HG02970 (cell line): ENCODE results near the gene ATG10.
"Not testable (repeated sequence)": the region's sequence is repeated elsewhere in the genome, so short reads cannot be mapped to it uniquely, and the experiment has no call there.

Experiments used
- ATAC-seq: cut with Tn5 transposase; IDR thresholded peaks from one replicate; pipeline ENCODE4 v1.9.1; 2021; ENCODE audit warnings: mild to moderate bottlenecking, moderate library complexity, moderate number of reproducible peaks; ENCODE audit not compliant: unreplicated experiment, low FRiP score

Gene ATG10

DNA sequence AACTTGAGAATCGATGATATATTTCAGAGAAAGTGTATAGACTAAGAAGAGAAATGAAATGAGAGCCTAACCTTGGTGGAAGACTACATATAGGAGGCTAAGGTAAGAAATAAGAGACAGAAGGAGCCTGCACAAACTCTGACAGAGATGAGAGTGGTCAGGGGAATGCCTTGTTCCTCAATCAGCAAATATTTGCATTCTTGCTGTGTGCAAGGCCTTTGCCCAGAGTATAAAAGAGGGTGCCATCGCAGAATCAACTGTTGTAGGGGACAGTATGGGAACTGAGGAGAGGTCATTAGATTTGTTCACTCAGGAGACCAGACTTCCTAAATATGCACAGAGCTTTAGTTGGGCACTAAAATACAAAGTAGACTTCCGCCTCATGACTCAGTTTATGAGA is 137.2 kb downstream of the ATG10 start:
- no peak for ATAC-seq

DNA sequence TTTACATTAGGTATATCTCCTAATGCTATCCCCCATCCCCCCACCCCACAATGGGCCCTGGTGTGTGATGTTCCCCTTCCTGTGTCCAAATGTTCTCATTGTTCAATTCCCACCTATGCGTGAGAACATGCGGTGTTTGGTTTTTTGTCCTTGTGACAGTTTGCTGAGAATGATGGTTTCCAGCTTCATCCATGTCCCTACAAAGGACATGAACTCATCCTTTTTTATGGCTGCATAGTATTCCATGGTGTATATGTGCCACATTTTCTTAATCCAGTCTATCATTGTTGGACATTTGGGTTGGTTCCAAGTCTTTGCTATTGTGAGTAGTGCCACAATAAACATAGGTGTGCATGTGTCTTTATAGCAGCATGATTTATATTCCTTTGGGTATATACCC is 138.1 kb downstream of the ATG10 start:
- not testable (repeated sequence) for ATAC-seq

DNA sequence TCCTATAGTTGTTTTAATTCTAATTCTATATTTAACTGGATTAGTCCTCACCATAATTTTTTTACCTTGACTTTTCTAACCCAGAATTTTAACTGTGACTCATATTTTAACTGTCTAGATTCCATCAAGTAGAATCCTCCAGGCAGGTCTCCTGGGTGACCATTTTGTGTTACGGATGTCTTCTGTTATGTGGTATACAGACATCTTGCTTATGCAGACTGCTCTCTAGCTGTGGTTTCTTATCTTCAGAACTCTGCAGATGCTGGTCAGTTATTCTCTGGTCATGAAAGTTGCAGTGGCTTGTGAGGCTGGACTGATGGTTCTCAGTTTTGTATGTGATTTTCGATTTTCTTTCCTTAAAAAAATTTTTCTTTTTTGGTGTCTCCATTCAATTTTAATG is 139.4 kb downstream of the ATG10 start:
- ATAC-seq, result no peak

GRCh38 chr5:82115858-82116257 is 144.0 kb downstream of the ATG10 start:
- no peak for ATAC-seq

- ATAC-seq, result no peak
Measured at GRCh38 chr5:82119889-82120288, 148.1 kb downstream of the ATG10 start.

DNA sequence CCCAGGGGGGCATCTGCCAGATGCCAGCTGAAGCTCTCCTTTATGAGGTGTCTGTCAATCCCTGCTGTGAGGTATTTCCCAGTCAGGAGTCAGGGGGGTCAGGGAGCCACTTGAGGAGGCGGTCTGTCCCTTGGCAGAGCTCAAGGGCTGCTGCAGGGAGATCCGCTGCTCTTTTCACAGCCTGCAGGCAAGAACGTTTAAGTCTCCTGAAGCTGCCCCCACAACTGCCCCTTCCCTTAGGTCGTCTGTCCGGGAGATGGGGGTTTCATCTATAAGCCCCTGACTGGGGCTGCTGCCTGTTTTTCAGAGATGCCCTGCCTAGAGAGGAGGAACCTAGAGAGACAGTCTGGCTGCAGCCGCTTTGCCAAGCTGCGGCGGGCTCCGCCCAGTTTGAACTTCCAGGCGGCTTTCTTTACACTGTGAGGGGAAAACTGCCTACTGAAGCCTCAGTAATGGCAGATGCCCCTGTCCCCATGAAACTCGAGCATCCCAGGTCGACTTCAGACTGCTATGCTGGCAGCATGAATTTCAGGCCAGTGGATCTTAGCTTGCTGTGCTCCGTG is 158.0 kb downstream of the ATG10 start:
- no peak for ATAC-seq

GRCh38 chr5:82130602-82131001 is 158.8 kb downstream of the ATG10 start:
- no peak for ATAC-seq

DNA sequence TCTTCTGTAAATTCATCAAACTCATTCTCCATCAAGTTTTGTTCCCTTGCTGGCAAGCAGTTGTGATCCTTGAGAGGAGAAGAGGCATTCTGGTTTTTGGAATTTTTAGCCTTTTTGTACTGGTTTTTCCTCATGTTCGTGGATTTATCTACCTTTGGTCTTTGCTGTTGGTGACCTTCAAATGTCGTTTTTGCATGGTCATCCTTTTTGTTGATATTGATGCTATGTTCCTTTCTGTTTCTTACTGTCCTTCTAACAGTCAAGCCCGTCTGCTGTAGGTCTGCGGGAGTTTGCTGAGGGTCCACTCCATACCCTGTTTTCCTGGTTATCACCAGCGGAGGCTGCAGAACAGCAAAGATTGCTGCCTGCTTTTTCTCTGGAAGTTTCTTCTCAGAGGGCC is 165.4 kb downstream of the ATG10 start:
- ATAC-seq, result no peak

DNA sequence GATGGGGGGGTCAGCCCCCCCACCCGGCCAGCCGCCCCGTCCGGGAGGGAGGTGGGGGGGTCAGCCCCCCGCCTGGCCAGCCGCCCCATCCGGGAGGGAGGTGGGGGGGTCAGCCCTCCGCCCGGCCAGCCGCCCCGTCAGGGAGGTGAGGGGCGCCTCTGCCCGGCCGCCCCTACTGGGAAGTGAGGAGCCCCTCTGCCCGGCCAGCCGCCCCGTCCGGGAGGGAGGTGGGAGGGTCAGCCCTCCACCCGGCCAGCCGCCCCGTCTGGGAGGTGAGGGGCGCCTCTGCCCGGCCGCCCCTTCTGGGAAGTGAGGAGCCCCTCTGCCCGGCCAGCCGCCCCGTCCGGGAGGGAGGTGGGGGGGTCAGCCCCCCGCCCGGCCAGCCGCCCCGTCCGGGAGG is 168.0 kb downstream of the ATG10 start:
- not testable (repeated sequence) for ATAC-seq

DNA sequence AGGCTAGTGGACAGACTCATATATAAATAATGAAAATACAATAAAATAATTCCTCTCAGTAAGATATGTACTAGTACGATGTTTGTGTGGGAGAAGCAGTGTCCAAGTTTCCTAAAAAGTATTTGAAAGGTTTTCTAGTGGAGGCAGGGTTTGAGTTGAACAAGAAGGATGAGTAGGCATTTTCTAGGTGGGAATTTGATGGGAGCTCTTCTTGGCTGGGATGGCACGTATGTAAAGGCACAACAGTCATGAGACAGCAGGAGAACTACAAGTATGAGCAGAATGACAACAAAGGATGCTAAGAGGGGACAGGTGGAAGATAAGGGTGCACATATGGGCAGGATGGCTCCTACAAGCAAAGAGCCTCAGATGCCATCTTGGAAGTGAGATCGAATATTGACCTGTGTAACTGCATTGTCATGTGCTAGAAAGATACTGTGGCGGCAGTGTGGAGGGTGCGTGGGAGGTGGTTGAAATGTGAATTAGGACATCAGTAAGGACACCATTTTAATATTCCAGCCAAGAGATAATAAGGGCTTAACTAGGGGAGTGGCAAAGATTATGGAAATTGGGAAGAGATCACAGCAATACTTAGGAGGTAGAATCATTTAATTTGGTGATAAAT is 170.5 kb downstream of the ATG10 start:
- ATAC-seq, result no peak

GRCh38 chr5:82142928-82143577 is 171.2 kb downstream of the ATG10 start:
- no peak for ATAC-seq

DNA sequence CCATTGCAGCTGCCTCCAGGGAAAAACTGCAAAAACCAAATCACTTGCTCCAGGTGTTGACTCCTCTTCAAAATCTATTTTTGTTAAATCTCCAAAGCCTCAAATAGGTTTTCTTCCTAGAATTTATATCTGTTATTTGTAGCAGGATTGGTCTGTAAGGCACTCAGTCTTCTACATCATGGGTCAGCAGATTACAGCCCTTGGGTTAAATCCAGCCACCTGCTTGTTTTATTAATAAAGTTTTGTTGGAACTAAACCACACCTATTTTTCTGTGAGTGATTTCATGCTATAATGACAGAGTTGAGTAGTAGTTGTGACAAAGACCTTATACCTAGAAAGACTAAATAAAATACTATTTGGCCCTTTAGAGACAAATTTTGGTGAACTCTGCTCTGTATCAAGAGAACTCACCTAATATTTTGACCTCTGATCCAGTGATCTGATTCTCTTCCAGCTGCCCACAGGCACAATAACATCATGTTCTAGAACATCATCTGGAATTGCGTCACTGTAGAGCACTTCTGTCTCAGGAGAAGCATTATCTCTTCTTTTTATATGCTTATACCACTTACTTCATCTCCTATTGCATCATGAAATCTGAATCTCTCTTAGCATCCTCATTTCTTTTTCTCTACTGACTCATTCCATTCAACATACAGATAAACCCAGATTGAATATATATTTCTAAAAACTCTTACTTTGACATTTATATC is 176.2 kb downstream of the ATG10 start:
- no peak for ATAC-seq

DNA sequence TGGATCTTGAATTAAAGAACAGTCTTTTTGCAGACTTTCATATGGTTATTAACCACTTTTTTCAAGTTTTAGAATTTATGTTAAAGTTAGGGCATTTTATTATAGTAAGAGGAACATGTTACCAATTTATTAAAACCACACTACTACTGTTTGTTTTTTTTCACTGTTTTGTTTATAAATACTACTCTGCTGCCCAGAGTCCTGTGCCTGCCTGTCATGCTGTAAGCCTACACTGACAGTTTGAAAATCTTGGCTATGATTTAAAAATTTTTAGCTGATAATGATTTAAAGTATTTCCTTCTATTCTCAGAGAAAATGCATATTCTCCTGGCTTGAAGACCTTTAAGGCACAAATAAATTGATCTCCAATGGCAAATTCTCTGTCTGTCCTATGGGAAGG is 177.6 kb downstream of the ATG10 start:
- no peak for ATAC-seq

- no peak for ATAC-seq
Measured at GRCh38 chr5:82150559-82150958, 178.7 kb downstream of the ATG10 start.

- no peak for ATAC-seq
Measured at GRCh38 chr5:82151204-82151603, 179.4 kb downstream of the ATG10 start.

DNA sequence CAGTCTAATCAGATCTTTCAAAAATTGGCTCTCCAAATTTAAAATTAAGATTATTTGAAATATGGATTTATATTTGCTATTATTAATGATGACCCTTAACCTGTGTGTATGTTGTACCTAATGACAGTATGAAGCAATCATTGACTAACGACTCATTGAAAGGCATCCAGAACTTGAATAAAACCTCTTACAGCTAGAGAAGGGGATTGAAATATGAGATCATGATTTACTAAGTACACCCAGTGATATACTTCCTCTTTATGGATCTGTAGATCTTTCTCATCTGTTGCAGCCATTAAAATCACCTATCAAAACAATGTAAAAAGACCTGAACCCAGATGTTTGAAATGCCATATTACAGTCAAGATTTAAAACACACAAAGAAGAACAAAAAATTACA is 179.8 kb downstream of the ATG10 start:
- no peak for ATAC-seq

DNA sequence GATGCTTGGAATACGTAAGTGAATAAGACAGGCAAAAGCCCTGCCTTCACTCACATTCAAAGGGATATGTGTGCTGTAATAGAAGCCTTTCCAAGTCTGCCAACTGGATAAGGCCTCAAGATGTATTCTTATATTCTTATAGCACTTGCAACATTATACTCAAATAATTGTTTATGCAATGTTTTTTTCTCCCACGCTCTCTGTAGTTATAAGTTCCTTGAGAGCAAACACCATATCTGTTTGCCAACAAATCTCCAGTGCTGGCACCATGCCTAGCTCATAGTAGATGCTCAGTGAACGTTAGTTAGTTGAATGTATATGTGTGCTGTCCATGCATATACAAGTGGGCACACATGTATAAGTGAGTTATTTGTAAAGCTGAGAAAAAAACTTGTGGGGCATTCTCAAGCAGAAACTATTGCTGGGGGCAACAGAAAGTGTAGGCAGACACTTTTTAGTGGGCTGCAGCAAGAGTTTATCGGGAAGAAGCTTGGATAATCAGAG is 181.2 kb downstream of the ATG10 start:
- no peak for ATAC-seq

DNA sequence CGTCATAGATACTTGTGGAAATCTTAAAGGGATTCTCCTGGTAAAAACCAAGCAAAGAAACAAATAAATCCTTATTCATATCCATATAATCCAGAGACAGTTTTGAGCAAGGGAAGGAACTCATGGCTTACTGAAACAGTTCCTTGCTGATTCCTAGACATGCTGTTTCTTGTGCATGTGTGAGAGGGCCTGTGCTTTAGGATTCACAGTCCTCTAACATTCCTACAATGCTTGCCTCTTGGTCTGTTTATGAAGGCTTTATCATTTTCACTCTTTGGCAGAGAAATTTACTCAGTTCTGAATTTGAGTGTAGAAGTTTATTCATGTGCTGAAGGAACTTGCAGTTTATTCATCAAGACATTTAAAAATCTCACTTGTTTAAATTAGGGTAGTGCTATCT is 183.0 kb downstream of the ATG10 start:
- ATAC-seq, result no peak

DNA sequence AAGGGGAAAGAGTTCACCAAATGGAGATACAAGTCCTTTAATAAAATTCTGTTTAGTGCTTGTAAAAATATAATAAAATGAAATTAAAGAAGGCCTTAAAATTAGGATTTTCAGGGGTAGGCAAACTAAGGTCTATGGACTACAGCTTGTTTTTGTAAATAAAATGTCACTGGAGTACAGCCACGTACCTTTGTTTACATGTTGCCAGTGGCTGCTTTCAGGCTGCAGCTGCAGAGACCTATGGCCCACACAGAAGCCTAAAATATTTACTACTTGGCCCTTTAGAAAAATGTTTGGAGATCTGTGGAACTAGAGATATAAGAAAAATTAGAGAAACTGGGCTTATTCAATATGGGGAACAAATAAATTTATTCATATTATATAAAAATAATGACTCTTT is 183.5 kb downstream of the ATG10 start:
- no peak for ATAC-seq

DNA sequence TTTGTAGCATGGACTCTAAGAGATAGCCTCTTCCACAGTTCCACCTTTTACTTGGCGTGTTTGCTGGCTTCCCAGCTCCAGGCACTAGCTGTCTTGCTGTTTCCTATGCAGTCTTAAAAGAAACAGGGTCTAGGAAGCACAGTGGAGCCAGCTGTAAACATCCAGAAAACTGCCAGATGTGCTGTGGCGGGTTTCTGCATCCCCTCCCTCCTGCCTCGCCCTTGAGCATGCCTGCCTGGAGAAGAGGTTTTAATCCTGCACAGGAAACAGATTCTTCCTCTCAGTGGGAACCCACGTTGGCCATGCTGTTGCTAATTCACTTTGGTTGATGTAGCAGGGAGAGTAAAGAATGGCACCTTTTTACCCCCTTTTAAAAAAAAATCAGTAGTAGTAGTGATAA is 185.1 kb downstream of the ATG10 start:
- ATAC-seq, result no peak

GRCh38 chr5:82158755-82159413 is 187.1 kb downstream of the ATG10 start:
- ATAC-seq, result no peak
